MCF 10A (cell line): Measurements from ENCODE around the gene SANBR. TPM values are rescaled to one million over a fixed set of nuclear protein-coding genes. Genes with fewer than 3 reads are reported as not detected.

Experiments
- BruUV-seq: library from RNA; stranded (reverse); fragments of 400-500 nt; replicated peaks from 2 replicates; lab custom pipeline; 2021; lab: Mats Ljungman, UMichigan
- CTCF ChIA-PET: fragments of 300-600 bp; sonication (Branson Sonifier 250); formaldehyde crosslinking; extraction: SDS; loops from one replicate; lab custom pipeline; 2021; ENCODE audit warnings: antibody characterized with exemption, inconsistent platforms; lab: Yijun Ruan, JAX
- POLR2A ChIA-PET: fragments of 300-600, 350-650 bp; sonication (Branson Sonifier 250); formaldehyde crosslinking; extraction: SDS; loops from one replicate; lab custom pipeline; 2020; ENCODE audit warnings: antibody characterized with exemption, inconsistent platforms; lab: Yijun Ruan, JAX
- DNase-seq: peaks from one replicate; pipeline ENCODE4 v3.0.0-alpha.2; 2018; ENCODE audit not compliant: unreplicated experiment
- H3K27ac Mint-ChIP-seq: one replicate; pipeline ENCODE4 v1.8.0; 2022; ENCODE audit warnings: mild to moderate bottlenecking, low read depth, mixed read lengths; ENCODE audit not compliant: unreplicated experiment
- H3K27me3 Mint-ChIP-seq: one replicate; pipeline ENCODE4 v1.8.0; 2022; ENCODE audit warnings: mixed read lengths; ENCODE audit not compliant: insufficient read depth, unreplicated experiment
- H3K36me3 Mint-ChIP-seq: one replicate; pipeline ENCODE4 v1.8.0; 2022; ENCODE audit warnings: mild to moderate bottlenecking, moderate library complexity, mixed read lengths; ENCODE audit not compliant: insufficient read depth, unreplicated experiment
- H3K4me1 Mint-ChIP-seq: one replicate; pipeline ENCODE4 v1.8.0; 2022; ENCODE audit warnings: mixed read lengths; ENCODE audit not compliant: insufficient read depth, unreplicated experiment
- H3K4me3 Mint-ChIP-seq: one replicate; pipeline ENCODE4 v1.8.0; 2022; ENCODE audit warnings: mild to moderate bottlenecking, moderate library complexity, mixed read lengths; ENCODE audit not compliant: unreplicated experiment
- H3K9me3 Mint-ChIP-seq: one replicate; pipeline ENCODE4 v1.8.0; 2022; ENCODE audit warnings: mixed read lengths; ENCODE audit not compliant: unreplicated experiment
- CTCF ChIP-seq: fragments of 200-600 bp; IDR thresholded peaks from one replicate; pipeline ENCODE4 v1.8.0; 2022; ENCODE audit warnings: antibody characterized with exemption, mild to moderate bottlenecking; ENCODE audit not compliant: unreplicated experiment
- intact Hi-C: fragments of 100-400 bp; cut with micrococcal nuclease; formaldehyde crosslinking; loops from 2 replicates; pipeline ENCODE4 v1.14.1; 2022
- total RNA-seq: library from RNA; stranded (reverse); gene quantifications from 2 replicates; pipeline ENCODE4 v1.2.3, GENCODE V29; 2022

Gene SANBR
- total RNA-seq, 1 experiment from 2014 or later, result 5.2 TPM

- Mint-ChIP-seq H3K27ac (no peak overlapping the region), H3K9me3 (peaks cover under 1% of the 10 kb centered on the region), H3K4me1 (no peaks in the 10 kb centered on the region), H3K27me3 (no peaks in the 10 kb centered on the region), H3K36me3 (peaks cover 39% of the 10 kb centered on the region), H3K4me3 (no peak overlapping the region)
- intact Hi-C loops, result no loop called here
- ChIA-PET POLR2A (interaction anchor here (1.0 to 1.2 kb wide), 4 partner anchors 10 to 167 kb away, joined by 3 to 4 read pairs (median 4); partner anchors contain the start of gene SANBR), CTCF (no interaction called here)
- no TSS peak for BruUV-seq
- TF ChIP-seq CTCF, result no peak
- no peak for DNase-seq
Observed at GRCh38 chr2:61042807-61043206, 22.9 kb upstream of the SANBR start.

GRCh38 chr2:61044636-61045035, 21.0 kb upstream of the SANBR start:
- Mint-ChIP-seq H3K9me3 (no peaks in the 10 kb centered on the region), H3K4me1 (no peaks in the 10 kb centered on the region), H3K36me3 (peaks cover 56% of the 10 kb centered on the region), H3K27ac (no peak overlapping the region), H3K27me3 (no peaks in the 10 kb centered on the region), H3K4me3 (no peak overlapping the region)
- BruUV-seq, result no TSS peak
- DNase-seq, result no peak
- intact Hi-C loops, result no loop called here
- ChIA-PET POLR2A (no interaction called here), CTCF (no interaction called here)
- TF ChIP-seq CTCF, result no peak

- Mint-ChIP-seq H3K36me3 (peaks cover 62% of the 10 kb centered on the region), H3K27me3 (no peaks in the 10 kb centered on the region), H3K4me3 (no peak overlapping the region), H3K9me3 (no peaks in the 10 kb centered on the region), H3K4me1 (no peaks in the 10 kb centered on the region), H3K27ac (no peak overlapping the region)
- no peak for DNase-seq
- BruUV-seq, result no TSS peak
- intact Hi-C loops, result no loop called here
- POLR2A ChIA-PET, result interaction anchor here (0.9 kb wide), 1 partner anchor 132 kb away, joined by 3 read pairs; no protein-coding TSS in a partner anchor
- no peak for TF ChIP-seq CTCF
- CTCF ChIA-PET, result interaction anchor here (0.9 kb wide), 1 partner anchor 19 kb away, joined by 3 read pairs; no protein-coding TSS in a partner anchor
Observed at GRCh38 chr2:61045226-61045625, 20.4 kb upstream of the SANBR start.

GRCh38 chr2:61045999-61046398, 19.7 kb upstream of the SANBR start:
- TF ChIP-seq CTCF, result no peak
- no peak for DNase-seq
- Mint-ChIP-seq H3K9me3 (no peaks in the 10 kb centered on the region), H3K36me3 (peaks cover 66% of the 10 kb centered on the region), H3K4me1 (no peaks in the 10 kb centered on the region), H3K4me3 (no peak overlapping the region), H3K27ac (no peak overlapping the region), H3K27me3 (no peaks in the 10 kb centered on the region)
- intact Hi-C loops, result no loop called here
- ChIA-PET POLR2A (interaction anchor here (0.9 kb wide), 1 partner anchor 131 kb away, joined by 3 read pairs; no protein-coding TSS in a partner anchor), CTCF (interaction anchor here (0.9 kb wide), 1 partner anchor 18 kb away, joined by 3 read pairs; no protein-coding TSS in a partner anchor)
- BruUV-seq, result no TSS peak
